GM18520 (cell line): ENCODE data around the gene STXBP2.

Source experiments
- ATAC-seq: cut with Tn5 transposase; IDR thresholded peaks from one replicate; pipeline ENCODE4 v1.9.1; 2021; ENCODE audit not compliant: unreplicated experiment

The STXBP2 gene

GRCh38 chr19:7648265-7649014, 11.5 kb downstream of the STXBP2 start:
- ATAC-seq: no peak

- no peak for ATAC-seq
Observed at GRCh38 chr19:7650148-7650547, 13.2 kb downstream of the STXBP2 start.

GRCh38 chr19:7652061-7652641, 15.2 kb downstream of the STXBP2 start:
- no peak for ATAC-seq

GRCh38 chr19:7654401-7654800, 17.5 kb downstream of the STXBP2 start:
- no peak for ATAC-seq

- no peak for ATAC-seq
Observed at GRCh38 chr19:7655581-7655980, 18.7 kb downstream of the STXBP2 start.

GRCh38 chr19:7657131-7657751, 20.3 kb downstream of the STXBP2 start:
- ATAC-seq: no peak

- ATAC-seq: peak; percentile 55
Observed at GRCh38 chr19:7658219-7658686, 21.3 kb downstream of the STXBP2 start.

- ATAC-seq: no peak
Observed at GRCh38 chr19:7661744-7662538, 25.0 kb downstream of the STXBP2 start.

- no peak for ATAC-seq
Observed at GRCh38 chr19:7662657-7663056, 25.7 kb downstream of the STXBP2 start.

- no peak for ATAC-seq
Observed at GRCh38 chr19:7663706-7664105, 26.8 kb downstream of the STXBP2 start.

GRCh38 chr19:7665076-7665475, 28.2 kb downstream of the STXBP2 start:
- ATAC-seq: no peak

- no peak for ATAC-seq
Observed at GRCh38 chr19:7668842-7669241, 31.9 kb downstream of the STXBP2 start, which contains the start of gene RETN. Gene RETN, plus strand, starts transcription at chr19:7669049. Its CDS starts 278 bp downstream, at chr19:7669327.

GRCh38 chr19:7669641-7670040, 32.7 kb downstream of the STXBP2 start:
- no peak for ATAC-seq

GRCh38 chr19:7670150-7670783, 33.4 kb downstream of the STXBP2 start:
- no peak for ATAC-seq

- ATAC-seq: no peak
Observed at GRCh38 chr19:7670790-7671189, 33.9 kb downstream of the STXBP2 start.

- ATAC-seq: no peak
Observed at GRCh38 chr19:7672522-7672921, 35.6 kb downstream of the STXBP2 start.

GRCh38 chr19:7674010-7675005, 37.4 kb downstream of the STXBP2 start:
- no peak for ATAC-seq

GRCh38 chr19:7676376-7676775, 39.5 kb downstream of the STXBP2 start:
- no peak for ATAC-seq

GRCh38 chr19:7676854-7677253, 39.9 kb downstream of the STXBP2 start, which contains the start of gene MCEMP1:
Gene MCEMP1, plus strand, starts transcription at chr19:7677090. Its CDS starts 31 bp downstream, at chr19:7677121.
- ATAC-seq: no peak
